HEK293T (cell line): ENCODE data around the gene MAP4K4.

ENCODE experiments used
- CTCF ChIA-PET: fragments of 350-600 bp; formaldehyde crosslinking; extraction: SDS; loops from one replicate; lab custom pipeline; 2021; ENCODE audit warnings: antibody characterized with exemption, inconsistent platforms; lab: Yijun Ruan, JAX
- POLR2A ChIA-PET: fragments of 350-600 bp; formaldehyde crosslinking; extraction: SDS; loops from one replicate; lab custom pipeline; 2020; ENCODE audit warnings: antibody characterized with exemption, inconsistent platforms; lab: Yijun Ruan, JAX
- DNase-seq: peaks from one replicate; pipeline ENCODE4 v3.0.0; 2012; ENCODE audit warnings: mixed read lengths; ENCODE audit errors: extremely low spot score
- ARNT ChIP-seq: fragments of 450-650 bp; IDR thresholded peaks from 2 replicates; pipeline ENCODE4 v1.6.1; 2017; ENCODE audit warnings: mild to moderate bottlenecking
- BHLHE40 ChIP-seq: fragments of 450-650 bp; IDR thresholded peaks from 2 replicates; pipeline ENCODE4 v1.6.1; 2016; ENCODE audit warnings: mild to moderate bottlenecking, moderate library complexity, borderline replicate concordance
- CTBP1 ChIP-seq: fragments of 450-650 bp; IDR thresholded peaks from 2 replicates; pipeline ENCODE4 v1.6.1; 2016; ENCODE audit warnings: borderline replicate concordance
- ELF4 ChIP-seq: fragments of 450-650 bp; IDR thresholded peaks from 2 replicates; pipeline ENCODE4 v1.6.1; 2017; ENCODE audit warnings: antibody characterized with exemption
- FOXA1 ChIP-seq: fragments of 450-650 bp; IDR thresholded peaks from 2 replicates; pipeline ENCODE4 v1.6.1; 2016; ENCODE audit warnings: mild to moderate bottlenecking
- FOXK2 ChIP-seq: fragments of 450-650 bp; IDR thresholded peaks from 2 replicates; pipeline ENCODE4 v1.6.1; 2016; ENCODE audit warnings: mild to moderate bottlenecking
- FOXM1 ChIP-seq: fragments of 450-650 bp; IDR thresholded peaks from 2 replicates; pipeline ENCODE4 v1.6.1; 2017; ENCODE audit warnings: mild to moderate bottlenecking, borderline replicate concordance
- HDGF ChIP-seq: fragments of 450-650 bp; IDR thresholded peaks from 2 replicates; pipeline ENCODE4 v1.6.1; 2017; ENCODE audit warnings: antibody characterized with exemption, borderline replicate concordance
- L3MBTL2 ChIP-seq: fragments of 450-650 bp; conservative IDR thresholded peaks from 2 replicates; pipeline ENCODE4 v1.6.1; 2016; ENCODE audit warnings: mild to moderate bottlenecking
- LEF1 ChIP-seq: fragments of 450-650 bp; IDR thresholded peaks from 2 replicates; pipeline ENCODE4 v1.6.1; 2017; ENCODE audit warnings: mild to moderate bottlenecking, borderline replicate concordance
- NFRKB ChIP-seq: fragments of 450-650 bp; IDR thresholded peaks from 2 replicates; pipeline ENCODE4 v1.6.1; 2016; ENCODE audit warnings: mild to moderate bottlenecking, moderate library complexity
- SP1 ChIP-seq: fragments of 450-650 bp; IDR thresholded peaks from 2 replicates; pipeline ENCODE4 v1.6.1; 2017
- SUZ12 ChIP-seq: fragments of 450-650 bp; IDR thresholded peaks from 2 replicates; pipeline ENCODE4 v1.6.1; 2016; ENCODE audit warnings: mild to moderate bottlenecking
- TARDBP ChIP-seq: fragments of 450-650 bp; IDR thresholded peaks from 2 replicates; pipeline ENCODE4 v1.6.1; 2016
- ZNF384 ChIP-seq: fragments of 450-650 bp; IDR thresholded peaks from 2 replicates; pipeline ENCODE4 v1.6.1; 2016
- TF ChIP-seq, protein P1 (sequence below): fragments of 450-650 bp; IDR thresholded peaks from 2 replicates; pipeline ENCODE4 v1.6.1; 2016

MAP4K4 gene

DNA sequence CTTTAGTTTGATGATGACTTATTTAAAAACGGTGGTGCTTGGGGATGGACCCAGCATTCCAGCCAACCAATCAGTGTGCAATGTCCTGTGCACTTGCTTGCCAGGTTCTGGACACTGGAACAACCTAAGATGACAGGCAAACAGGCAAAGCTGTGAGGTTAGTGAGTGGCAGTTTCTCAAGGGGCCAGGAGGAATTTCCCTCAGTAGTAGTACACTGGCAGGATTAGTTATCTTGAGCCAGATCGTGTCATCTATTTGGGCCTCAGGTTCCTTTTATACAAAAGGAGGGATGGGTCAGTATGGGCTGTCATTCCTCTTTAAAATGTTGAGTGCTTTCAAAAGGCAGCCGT lies 26.6 kb downstream of the MAP4K4 start:
- ChIA-PET POLR2A (interaction anchor here (1.1 kb wide), 1 partner anchor 27 kb away, joined by 5 read pairs; the partner anchor contains the start of gene MAP4K4), CTCF (interaction anchor here (0.9 kb wide), 1 partner anchor 306 kb away, joined by 3 read pairs; no protein-coding TSS in a partner anchor)
- TF ChIP-seq L3MBTL2 (no peak), FOXA1 (no peak), LEF1 (no peak), SP1 (no peak), FOXK2 (no peak), ELF4 (no peak), CTBP1 (no peak), TARDBP (no peak), SUZ12 (no peak), NFRKB (no peak), HDGF (no peak), BHLHE40 (no peak), ZNF384 (no peak), FOXM1 (no peak), ARNT (no peak)
- TF ChIP-seq, protein P1, sequence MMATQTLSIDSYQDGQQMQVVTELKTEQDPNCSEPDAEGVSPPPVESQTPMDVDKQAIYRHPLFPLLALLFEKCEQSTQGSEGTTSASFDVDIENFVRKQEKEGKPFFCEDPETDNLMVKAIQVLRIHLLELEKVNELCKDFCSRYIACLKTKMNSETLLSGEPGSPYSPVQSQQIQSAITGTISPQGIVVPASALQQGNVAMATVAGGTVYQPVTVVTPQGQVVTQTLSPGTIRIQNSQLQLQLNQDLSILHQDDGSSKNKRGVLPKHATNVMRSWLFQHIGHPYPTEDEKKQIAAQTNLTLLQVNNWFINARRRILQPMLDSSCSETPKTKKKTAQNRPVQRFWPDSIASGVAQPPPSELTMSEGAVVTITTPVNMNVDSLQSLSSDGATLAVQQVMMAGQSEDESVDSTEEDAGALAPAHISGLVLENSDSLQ, result no peak
- DNase-seq, result no peak

DNA sequence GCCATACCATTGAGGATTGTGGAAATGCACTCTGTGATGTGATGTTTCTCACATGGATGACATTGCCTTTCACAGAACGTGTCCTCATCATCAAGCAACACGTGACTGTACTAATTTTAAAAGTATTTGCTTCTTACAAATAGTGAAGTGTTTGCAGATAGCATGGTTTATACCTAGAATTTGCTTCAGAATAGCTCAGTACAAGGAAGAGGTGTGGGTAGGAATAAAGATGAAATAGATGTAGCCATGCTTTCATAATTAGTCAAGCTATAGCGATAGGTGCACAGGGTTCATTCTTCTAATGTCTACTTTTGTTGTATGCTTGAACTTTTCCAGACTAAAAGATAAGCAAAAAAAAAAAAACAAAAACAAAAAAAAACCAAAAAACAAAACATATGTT lies 27.5 kb downstream of the MAP4K4 start:
- no peak for DNase-seq
- ChIA-PET CTCF (no interaction called here), POLR2A (interaction anchor here (1.1 kb wide), 1 partner anchor 28 kb away, joined by 5 read pairs; the partner anchor contains the start of gene MAP4K4)
- TF ChIP-seq L3MBTL2 (no peak), ELF4 (no peak)

DNA sequence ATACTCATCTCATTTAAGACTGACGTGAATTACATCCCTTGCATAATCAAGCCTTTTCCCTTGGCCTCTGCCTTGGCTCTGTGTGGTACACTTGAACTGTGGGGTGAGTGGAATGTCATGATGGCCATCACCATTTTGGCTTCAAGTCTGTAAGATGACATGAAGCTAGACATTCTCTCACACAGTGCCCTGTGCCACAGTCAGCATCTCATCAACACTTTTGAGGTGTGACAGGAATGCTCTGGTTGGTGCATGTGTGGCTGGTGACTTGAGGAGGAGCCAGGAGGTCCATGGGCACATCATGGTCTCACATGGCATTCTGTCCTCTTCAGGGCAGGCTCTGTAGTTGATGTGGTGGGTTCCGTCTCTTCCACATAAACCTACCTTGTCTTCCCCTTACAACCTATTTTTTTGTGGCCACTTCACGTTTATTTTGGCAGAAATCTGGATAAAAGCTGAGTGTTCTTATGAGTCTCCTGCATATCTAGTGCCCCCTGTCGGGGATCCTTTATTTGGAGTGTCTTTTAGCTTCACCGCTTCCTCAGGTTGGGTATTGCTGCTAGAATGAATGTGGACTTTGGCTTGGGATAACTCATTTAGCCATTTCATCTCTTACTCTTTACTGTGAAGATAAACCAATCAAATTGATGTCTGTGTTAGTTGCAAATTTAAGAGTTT lies 28.1 kb downstream of the MAP4K4 start:
- ChIA-PET CTCF (interaction anchor here (0.6 to 1.5 kb wide), 5 partner anchors 9 to 20 kb away, joined by 3 to 6 read pairs (median 3); no protein-coding TSS in a partner anchor), POLR2A (no interaction called here)
- no peak for DNase-seq
- TF ChIP-seq LEF1 (no peak), HDGF (no peak), NFRKB (no peak), FOXM1 (no peak), FOXK2 (no peak), L3MBTL2 (no peak), SP1 (no peak), ZNF384 (no peak), SUZ12 (no peak), ARNT (no peak), TARDBP (no peak), BHLHE40 (no peak), FOXA1 (no peak)
- TF ChIP-seq, protein P1, result no peak

DNA sequence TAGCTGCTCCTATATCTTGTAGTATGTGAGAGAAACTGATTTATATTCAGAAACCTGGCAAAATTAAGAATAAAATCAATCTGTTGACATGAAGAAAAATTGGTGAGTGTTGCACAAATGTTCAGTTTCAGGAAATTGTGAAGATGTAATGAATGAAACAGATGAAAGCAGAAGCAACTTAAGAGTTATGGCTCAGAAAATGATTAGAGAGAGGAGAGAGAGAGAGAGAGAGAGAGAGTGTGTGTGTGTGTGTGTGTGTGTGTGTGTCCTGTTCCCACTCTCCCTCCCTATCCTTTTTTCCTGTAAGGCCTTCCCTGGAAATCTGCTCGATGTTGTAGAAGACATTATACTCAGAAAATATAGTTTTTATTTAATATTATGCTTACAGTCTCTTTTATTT lies 31.4 kb downstream of the MAP4K4 start:
- no peak for TF ChIP-seq ZNF384
- TF ChIP-seq L3MBTL2, result no peak
- no peak for TF ChIP-seq HDGF
- no peak for TF ChIP-seq NFRKB
- no peak for TF ChIP-seq CTBP1
- TF ChIP-seq ELF4, result no peak
- no peak for TF ChIP-seq SUZ12
- no peak for TF ChIP-seq FOXK2
- TF ChIP-seq SP1, result no peak
- TF ChIP-seq FOXM1, result no peak
- TF ChIP-seq FOXA1, result no peak
- ChIA-PET POLR2A (interaction anchor here (1.0 kb wide), 1 partner anchor 420 kb away, joined by 3 read pairs; the partner anchor contains the start of gene RNF149), CTCF (no interaction called here)
- DNase-seq, result no peak

DNA sequence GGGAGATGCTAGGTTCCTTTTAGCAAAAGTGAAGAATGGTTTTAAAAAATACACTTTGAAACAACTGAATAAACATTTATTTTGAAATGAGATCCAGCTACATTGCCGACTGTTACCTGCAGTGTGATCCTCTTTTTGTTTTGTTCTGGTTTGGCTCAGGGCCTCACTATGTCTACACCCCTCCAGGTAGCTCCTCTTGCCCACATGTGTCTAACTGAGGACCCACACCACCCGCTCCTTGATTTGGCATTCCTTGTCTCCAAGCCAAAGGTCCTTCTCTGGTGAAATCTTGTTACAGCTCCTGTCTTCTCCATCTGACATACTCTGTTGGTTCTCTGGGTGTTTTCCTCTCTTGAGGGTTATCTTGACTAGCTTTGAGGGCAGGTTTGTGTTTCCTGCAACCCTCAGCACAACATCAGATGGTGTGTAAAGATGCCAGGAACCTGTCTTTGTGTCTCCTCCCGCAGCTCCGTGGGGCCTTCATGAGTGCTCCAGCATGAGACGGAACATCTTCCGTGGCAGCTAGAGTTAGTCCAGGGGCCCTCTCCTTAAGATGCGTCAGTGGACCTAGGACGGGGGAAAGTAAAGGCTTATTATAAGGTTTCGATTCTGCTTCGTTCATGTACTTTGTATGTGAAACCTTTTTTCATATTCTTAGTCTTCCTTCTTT lies 32.1 kb downstream of the MAP4K4 start:
- TF ChIP-seq, protein P1, result no peak
- TF ChIP-seq FOXM1 (no peak), FOXK2 (no peak), SUZ12 (no peak), L3MBTL2 (no peak), HDGF (no peak), FOXA1 (no peak), ARNT (no peak), ZNF384 (no peak), NFRKB (no peak), CTBP1 (no peak), TARDBP (no peak), SP1 (no peak), LEF1 (no peak), BHLHE40 (no peak), ELF4 (no peak)
- ChIA-PET POLR2A (no interaction called here), CTCF (no interaction called here)
- no peak for DNase-seq
